ENCODE data around the gene IDH3G. TPM values are rescaled to one million over a fixed set of nuclear protein-coding genes. Genes with fewer than 3 reads are reported as not detected.
A peak's percentile ranks its signal among the peaks of the same experiment; 100 is the strongest.

The IDH3G gene
- total RNA-seq, 6 experiments from 2014 or later = 60.2 to 67.1 (median 62.8) TPM

- Mint-ChIP-seq H3K27me3 (ENCODE audit: insufficient read depth) (peaks cover 1% of the 10 kb centered on the region; the same call in 1 of the 2 replicates), H3K9me3 (no peaks in the 10 kb centered on the region), H3K36me3 (ENCODE audit: low read depth) (no peaks in the 10 kb centered on the region), H3K27ac (peak overlapping the region; percentile 24; the same call in 1 of the 2 replicates), H3K4me3 (no peak overlapping the region), H3K4me1 (ENCODE audit: low read depth) (peaks cover 7% of the 10 kb centered on the region)
- DNase-seq = no peak
- no peak for TF ChIP-seq CTCF (IDR thresholded peaks at IDR 0.05)
Measured at GRCh38 chrX:153779891-153780677, 14.1 kb downstream of the IDH3G start.

GRCh38 chrX:153778684-153779101 is 15.5 kb downstream of the IDH3G start:
- TF ChIP-seq CTCF (IDR thresholded peaks at IDR 0.05) = peak; percentile 37; the same call in 1 of the 2 replicates
- Mint-ChIP-seq H3K9me3 (no peaks in the 10 kb centered on the region), H3K4me1 (ENCODE audit: low read depth) (peaks cover 7% of the 10 kb centered on the region), H3K36me3 (ENCODE audit: low read depth) (no peaks in the 10 kb centered on the region), H3K27me3 (ENCODE audit: insufficient read depth) (peaks cover 1% of the 10 kb centered on the region; the same call in 1 of the 2 replicates), H3K27ac (no peak overlapping the region), H3K4me3 (no peak overlapping the region)
- DNase-seq = no peak

GRCh38 chrX:153778181-153778580 is 16.0 kb downstream of the IDH3G start:
- Mint-ChIP-seq H3K4me1 (ENCODE audit: low read depth) (peaks cover 7% of the 10 kb centered on the region), H3K9me3 (no peaks in the 10 kb centered on the region), H3K27me3 (ENCODE audit: insufficient read depth) (no peaks in the 10 kb centered on the region), H3K36me3 (ENCODE audit: low read depth) (no peaks in the 10 kb centered on the region), H3K27ac (no peak overlapping the region), H3K4me3 (no peak overlapping the region)
- no peak for DNase-seq
- TF ChIP-seq CTCF (IDR thresholded peaks at IDR 0.05) = no peak

- Mint-ChIP-seq H3K9me3 (no peaks in the 10 kb centered on the region), H3K36me3 (ENCODE audit: low read depth) (no peaks in the 10 kb centered on the region), H3K27ac (no peak overlapping the region), H3K4me3 (no peak overlapping the region), H3K27me3 (ENCODE audit: insufficient read depth) (no peaks in the 10 kb centered on the region), H3K4me1 (ENCODE audit: low read depth) (peaks cover 7% of the 10 kb centered on the region)
- no peak for TF ChIP-seq CTCF (IDR thresholded peaks at IDR 0.05)
- DNase-seq = no peak
Measured at GRCh38 chrX:153777261-153778090, 16.7 kb downstream of the IDH3G start.

GRCh38 chrX:153776611-153777045 is 17.5 kb downstream of the IDH3G start:
- Mint-ChIP-seq H3K36me3 (ENCODE audit: low read depth) (no peaks in the 10 kb centered on the region), H3K9me3 (no peaks in the 10 kb centered on the region), H3K4me3 (no peak overlapping the region), H3K27ac (no peak overlapping the region), H3K27me3 (ENCODE audit: insufficient read depth) (no peaks in the 10 kb centered on the region), H3K4me1 (ENCODE audit: low read depth) (peaks cover 7% of the 10 kb centered on the region)
- DNase-seq = no peak
- no peak for TF ChIP-seq CTCF (IDR thresholded peaks at IDR 0.05)
